H9 (cell line): ENCODE data around the gene FBXL13. TPM values are rescaled to one million over a fixed set of nuclear protein-coding genes. Genes with fewer than 3 reads are reported as not detected.
A peak's percentile ranks its signal among the peaks of the same experiment; 100 is the strongest.

ENCODE experiments used
- DNase-seq: peaks from one replicate; pipeline ENCODE4 v3.0.0-alpha.2; 2017
- H2AFZ ChIP-seq: one replicate; pipeline ENCODE4 v1.6.1; 2013; ENCODE audit warnings: mild to moderate bottlenecking, low read length, control low read depth, moderate library complexity
- H2AK5ac ChIP-seq: 2 replicates; pipeline ENCODE4 v1.6.1; 2013; ENCODE audit warnings: low read length, control low read depth, mixed read lengths; ENCODE audit not compliant: insufficient read length
- H2BK120ac ChIP-seq: one replicate; pipeline ENCODE4 v1.6.1; 2013; ENCODE audit warnings: low read depth, mild to moderate bottlenecking, low read length, control low read depth, inconsistent platforms; ENCODE audit not compliant: poor library complexity, severe bottlenecking
- H2BK12ac ChIP-seq: 2 replicates; pipeline ENCODE4 v1.6.1; 2013; ENCODE audit warnings: low read length, control low read depth, mixed read lengths, low read depth; ENCODE audit not compliant: insufficient read length
- H2BK15ac ChIP-seq: 2 replicates; pipeline ENCODE4 v1.6.1; 2013; ENCODE audit warnings: low read depth, low read length, control low read depth
- H2BK20ac ChIP-seq: one replicate; pipeline ENCODE4 v1.6.1; 2013; ENCODE audit warnings: low read depth, mild to moderate bottlenecking, low read length, control low read depth, inconsistent platforms; ENCODE audit not compliant: poor library complexity, severe bottlenecking
- H2BK5ac ChIP-seq: 2 replicates; pipeline ENCODE4 v1.6.1; 2013; ENCODE audit warnings: low read length, control low read depth, mixed read lengths; ENCODE audit not compliant: insufficient read length
- H3K14ac ChIP-seq: 2 replicates; pipeline ENCODE4 v1.6.1; 2013; ENCODE audit warnings: low read length, control low read depth; ENCODE audit not compliant: insufficient read depth
- H3K18ac ChIP-seq: 2 replicates; pipeline ENCODE4 v1.6.1; 2013; ENCODE audit warnings: low read depth, mild to moderate bottlenecking, mixed read lengths, low read length, control low read depth; ENCODE audit not compliant: insufficient read length
- H3K23ac ChIP-seq: 2 replicates; pipeline ENCODE4 v1.6.1; 2013; ENCODE audit warnings: low read length, control low read depth, mixed read lengths, low read depth; ENCODE audit not compliant: insufficient read length
- H3K23me2 ChIP-seq: 2 replicates; pipeline ENCODE4 v1.6.1; 2013; ENCODE audit warnings: low read depth, mild to moderate bottlenecking, mixed read lengths, low read length, control low read depth; ENCODE audit not compliant: insufficient read length, poor library complexity, severe bottlenecking
- H3K27ac ChIP-seq: 2 replicates; pipeline ENCODE4 v1.5.1; 2013; ENCODE audit warnings: low read length, control low read depth, mixed read lengths, low read depth; ENCODE audit not compliant: insufficient read length
- H3K27me3 ChIP-seq: 2 replicates; pipeline ENCODE4 v1.6.1; 2013; ENCODE audit warnings: low read length, control low read depth, inconsistent platforms; ENCODE audit not compliant: insufficient read depth
- H3K4ac ChIP-seq: 2 replicates; pipeline ENCODE4 v1.6.1; 2013; ENCODE audit warnings: low read depth, mild to moderate bottlenecking, control low read depth, inconsistent platforms, low read length, moderate library complexity
- H3K4me1 ChIP-seq: 2 replicates; pipeline ENCODE4 v1.6.1; 2013; ENCODE audit warnings: low read length, control low read depth, inconsistent platforms; ENCODE audit not compliant: insufficient read depth
- H3K4me2 ChIP-seq: 2 replicates; pipeline ENCODE4 v1.6.1; 2013; ENCODE audit warnings: low read length, control low read depth, mixed read lengths; ENCODE audit not compliant: insufficient read length, insufficient read depth
- H3K56ac ChIP-seq: 2 replicates; pipeline ENCODE4 v1.6.1; 2013; ENCODE audit warnings: low read depth, mild to moderate bottlenecking, mixed read lengths, low read length, control low read depth; ENCODE audit not compliant: insufficient read length
- H3K79me1 ChIP-seq: 2 replicates; pipeline ENCODE4 v1.6.1; 2013; ENCODE audit warnings: low read depth, mild to moderate bottlenecking, moderate library complexity, low read length, control low read depth, inconsistent platforms; ENCODE audit not compliant: insufficient read depth, poor library complexity, severe bottlenecking
- H3K79me2 ChIP-seq: 2 replicates; pipeline ENCODE4 v1.6.1; 2013; ENCODE audit warnings: low read length, control low read depth, inconsistent platforms; ENCODE audit not compliant: insufficient read depth
- H3K9ac ChIP-seq: 2 replicates; pipeline ENCODE4 v1.6.1; 2013; ENCODE audit warnings: low read length, control low read depth, mixed read lengths; ENCODE audit not compliant: insufficient read length; ENCODE audit errors: extremely low read depth
- H3K9me3 ChIP-seq: one replicate; pipeline ENCODE4 v1.6.1; 2013; ENCODE audit warnings: low read depth, low read length, inconsistent platforms; ENCODE audit not compliant: control insufficient read depth
- H3T11ph ChIP-seq: one replicate; pipeline ENCODE4 v1.6.1; 2013; ENCODE audit warnings: mild to moderate bottlenecking, low read length, control low read depth, inconsistent platforms
- H4K20me1 ChIP-seq: one replicate; pipeline ENCODE4 v1.6.1; 2013; ENCODE audit not compliant: control insufficient read depth, insufficient read length, insufficient read depth
- H4K5ac ChIP-seq: 2 replicates; pipeline ENCODE4 v1.6.1; 2013; ENCODE audit warnings: low read depth, mild to moderate bottlenecking, mixed read lengths, low read length, control low read depth; ENCODE audit not compliant: insufficient read length
- H4K8ac ChIP-seq: replicated peaks from 2 replicates; pipeline ENCODE4 v1.6.1; 2013; ENCODE audit warnings: low read length, control low read depth, mixed read lengths, low read depth; ENCODE audit not compliant: insufficient read length
- H4K91ac ChIP-seq: 2 replicates; pipeline ENCODE4 v1.6.1; 2013; ENCODE audit warnings: low read depth, mild to moderate bottlenecking, moderate library complexity, mixed read lengths, low read length, control low read depth; ENCODE audit not compliant: insufficient read length
- H3K27ac Mint-ChIP-seq, 3 experiments: 2 replicates in 2 of 3; 3 replicates in 1 of 3; pipeline ENCODE4 v1.8.0; 2020 to 2021; ENCODE audit warnings: mixed read lengths in 3 of 3, mild to moderate bottlenecking in 1 of 3, moderate library complexity in 1 of 3
- H3K27me3 Mint-ChIP-seq: 2 replicates; pipeline ENCODE4 v1.8.0; 2021; ENCODE audit warnings: low read depth, mild to moderate bottlenecking, moderate library complexity, mixed read lengths
- H3K36me3 Mint-ChIP-seq, 3 experiments: 2 replicates in 2 of 3; 3 replicates in 1 of 3; pipeline ENCODE4 v1.8.0; 2020 to 2021; ENCODE audit warnings: low read depth in 3 of 3, mixed read lengths in 3 of 3; ENCODE audit not compliant: insufficient read depth in 1 of 3
- H3K4me1 Mint-ChIP-seq, 2 experiments: 2 replicates each; pipeline ENCODE4 v1.8.0; 2020; ENCODE audit warnings: mixed read lengths in 2 of 2
- H3K4me3 Mint-ChIP-seq, 2 experiments: 2 replicates in 1 of 2; 3 replicates in 1 of 2; pipeline ENCODE4 v1.8.0; 2020 to 2021; ENCODE audit warnings: mild to moderate bottlenecking in 2 of 2, mixed read lengths in 2 of 2, moderate library complexity in 1 of 2
- H3K9me3 Mint-ChIP-seq, 2 experiments: 2 replicates in 1 of 2; 3 replicates in 1 of 2; pipeline ENCODE4 v1.8.0; 2020; ENCODE audit warnings: mild to moderate bottlenecking in 2 of 2, mixed read lengths in 2 of 2, moderate library complexity in 1 of 2
- CTCF ChIP-seq: fragments of 200-600 bp; sonication (generic); conservative IDR thresholded peaks from 3 replicates; pipeline ENCODE4 v1.8.0; 2021; ENCODE audit warnings: antibody characterized with exemption, mild to moderate bottlenecking
- WGBS: extraction: QIAGEN DNeasy Blood & Tissue Kit; methylation state at CpG from one replicate; pipeline ENCODE4 v1.1.7; 2013; ENCODE audit warnings: missing lambda C conversion rate, low lambda C conversion rate, mixed read lengths; ENCODE audit not compliant: insufficient read length; ENCODE audit errors: extremely low coverage; 5-methylcytosine and 5-hydroxymethylcytosine counted together
- total RNA-seq: library from RNA; stranded (reverse); gene quantifications from 2 replicates; pipeline ENCODE4 v1.2.1, GENCODE V29; 2021

FBXL13 gene
- total RNA-seq, 1 experiment from 2014 or later, result 4.4 TPM

- no peak overlapping the region for H2AFZ ChIP-seq
Measured at GRCh38 chr7:102976493-102976892, 98.1 kb downstream of the FBXL13 start.

More at GRCh38 chr7:102976493-102976892, 98.1 kb downstream of the FBXL13 start:
- WGBS, result 100% methylated on average over 3 of the region's 8 CpGs
- no peaks in the 10 kb centered on the region for H3K79me1 ChIP-seq
- DNase-seq, result no peak
- Mint-ChIP-seq H3K36me3 (peaks cover 1 to 15% (median 3%) of the 10 kb centered on the region in 3 experiments; a peak in 3 of 7 replicates), H3K4me3 (no peak overlapping the region), H3K4me1 (peaks cover 21 to 25% of the 10 kb centered on the region in 2 experiments), H3K27me3 (no peaks in the 10 kb centered on the region), H3K27ac (peak overlapping the region in 1 of 3 experiments; percentile 35; a peak in 1 of 7 replicates), H3K9me3 (peaks cover 6 to 7% of the 10 kb centered on the region in 2 experiments; a peak in 3 of 5 replicates)
- no peak overlapping the region for H2BK20ac ChIP-seq
- no peak overlapping the region for H4K5ac ChIP-seq
- no peaks in the 10 kb centered on the region for H3K23me2 ChIP-seq
- no peak for TF ChIP-seq CTCF
- H3K27me3 ChIP-seq, result no peaks in the 10 kb centered on the region
- no peak overlapping the region for H2BK12ac ChIP-seq
- no peak overlapping the region for H2AK5ac ChIP-seq
- no peak overlapping the region for H3T11ph ChIP-seq
- no peak overlapping the region for H2BK5ac ChIP-seq
- no peaks in the 10 kb centered on the region for H3K79me2 ChIP-seq
- no peak overlapping the region for H4K91ac ChIP-seq
- no peak overlapping the region for H3K27ac ChIP-seq
- H3K9ac ChIP-seq, result no peak overlapping the region
- no peak overlapping the region for H3K23ac ChIP-seq
- H3K4ac ChIP-seq, result no peak overlapping the region
- no peak overlapping the region for H2BK120ac ChIP-seq
- no peaks in the 10 kb centered on the region; the same call in 1 of the 2 replicates for H3K4me1 ChIP-seq
- H4K8ac ChIP-seq, result no peak overlapping the region
- no peak overlapping the region for H3K14ac ChIP-seq
- no peak overlapping the region for H2BK15ac ChIP-seq
- no peaks in the 10 kb centered on the region for H4K20me1 ChIP-seq
- H3K56ac ChIP-seq, result no peak overlapping the region
- no peak overlapping the region for H3K4me2 ChIP-seq
- H3K9me3 ChIP-seq, result no peaks in the 10 kb centered on the region
- H3K18ac ChIP-seq, result no peak overlapping the region
